NK-92 treated with Interleukin-12 subunit alpha and Interleukin-12 subunit beta, amount 100 ng/mL, for 24 hours (cell line): ENCODE data around the gene LAMTOR3.

Experiments used
- DNase-seq: peaks from one replicate; lab custom pipeline; 2025; lab: John Stamatoyannopoulos, UW

Gene LAMTOR3

DNA sequence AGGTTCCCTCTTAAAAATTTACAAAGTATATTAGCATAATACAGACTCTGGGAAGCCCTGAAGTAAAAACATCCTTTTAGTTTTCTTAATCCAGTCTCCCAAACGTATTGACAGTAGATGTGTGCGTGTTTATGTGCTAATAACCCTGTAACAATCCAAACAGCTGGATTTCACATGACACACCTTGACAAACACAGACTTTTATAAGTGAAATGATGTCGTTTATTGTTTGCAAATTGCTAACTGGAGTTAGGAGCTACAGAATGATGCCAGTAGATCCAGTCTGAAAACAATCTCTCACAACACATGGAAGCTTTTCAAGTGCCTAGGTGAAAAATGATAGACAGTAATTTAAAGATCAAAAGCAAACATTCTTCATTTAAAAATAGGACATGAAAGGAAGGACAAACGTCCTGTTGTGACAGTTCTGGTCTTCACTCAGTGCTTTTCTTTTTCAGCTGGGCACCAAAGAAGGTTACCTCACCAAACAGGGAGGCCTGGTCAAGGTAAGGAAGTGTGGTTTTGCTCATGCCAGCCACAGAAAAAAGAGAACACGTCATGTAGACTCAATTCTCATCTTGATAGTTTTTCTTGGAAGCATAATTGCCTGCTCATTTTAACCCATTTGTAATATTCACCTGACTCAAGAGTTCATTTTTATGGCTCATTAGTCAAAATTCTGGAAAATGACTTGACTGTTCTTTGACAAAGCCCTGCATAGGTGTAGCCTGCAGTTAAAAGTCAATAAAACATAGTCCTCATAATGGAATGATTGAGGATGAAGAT, 32.9 kb downstream of the LAMTOR3 start:
- no peak for DNase-seq

- DNase-seq, result no peak
Measured at GRCh38 chr4:99860521-99860920, 33.7 kb downstream of the LAMTOR3 start.

DNA sequence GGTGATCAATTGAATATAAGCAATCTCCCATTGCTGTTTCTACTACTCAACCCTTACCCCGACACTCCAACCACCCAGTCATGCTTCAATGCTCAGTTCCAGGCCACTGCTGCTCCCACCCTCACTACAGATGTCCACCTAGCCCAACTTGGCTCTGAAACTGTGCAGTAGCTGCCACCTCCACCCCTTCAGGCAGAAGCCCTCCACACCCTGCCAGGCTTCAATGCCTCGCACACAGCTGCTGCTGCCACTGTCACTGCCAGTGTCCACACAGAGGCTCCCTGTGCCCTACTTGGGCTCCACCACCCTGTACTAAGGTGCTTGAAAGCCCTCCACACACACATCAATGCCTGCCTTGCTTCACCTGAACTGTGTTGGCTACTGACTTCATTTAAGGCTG, 34.6 kb downstream of the LAMTOR3 start:
- DNase-seq, result no peak

DNA sequence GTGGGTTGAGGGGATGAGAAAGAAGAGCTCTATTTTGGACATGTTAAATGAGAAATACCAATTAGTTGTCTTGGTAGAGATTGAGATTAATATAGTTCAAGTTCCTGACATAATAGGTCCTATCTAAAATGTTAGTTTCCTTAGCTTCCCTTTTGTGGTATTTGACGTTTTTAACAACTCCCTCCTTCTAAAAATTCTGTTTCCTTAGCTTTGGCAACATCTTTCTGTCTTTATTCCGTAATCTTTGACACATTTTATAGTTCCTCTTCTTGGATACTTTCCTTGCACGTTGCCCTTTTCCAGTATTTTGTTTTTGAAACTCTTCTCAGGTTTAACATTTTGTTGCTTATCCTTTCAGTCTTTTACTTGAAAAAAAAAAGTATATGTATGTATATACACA, 36.9 kb downstream of the LAMTOR3 start:
- no peak for DNase-seq

DNA sequence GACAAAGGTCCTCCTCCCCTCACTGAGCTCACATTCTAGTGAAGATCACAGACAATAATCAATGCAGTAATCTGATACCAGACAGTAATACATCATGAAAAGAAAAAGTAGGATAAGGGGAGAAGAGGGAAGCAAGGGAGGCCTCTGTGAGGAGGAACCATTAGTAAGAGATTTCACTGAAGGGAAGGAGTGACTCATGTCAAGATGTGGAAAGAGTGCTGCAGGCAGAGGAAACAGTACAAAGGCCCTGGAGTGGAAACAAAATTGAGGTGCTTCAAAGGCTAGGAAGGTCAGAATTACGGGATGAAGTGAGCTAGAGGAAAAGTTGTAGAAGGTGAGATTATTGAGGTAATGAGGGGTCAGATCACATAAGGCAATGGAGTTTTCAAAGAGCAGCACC, 38.1 kb downstream of the LAMTOR3 start:
- no peak for DNase-seq

DNA sequence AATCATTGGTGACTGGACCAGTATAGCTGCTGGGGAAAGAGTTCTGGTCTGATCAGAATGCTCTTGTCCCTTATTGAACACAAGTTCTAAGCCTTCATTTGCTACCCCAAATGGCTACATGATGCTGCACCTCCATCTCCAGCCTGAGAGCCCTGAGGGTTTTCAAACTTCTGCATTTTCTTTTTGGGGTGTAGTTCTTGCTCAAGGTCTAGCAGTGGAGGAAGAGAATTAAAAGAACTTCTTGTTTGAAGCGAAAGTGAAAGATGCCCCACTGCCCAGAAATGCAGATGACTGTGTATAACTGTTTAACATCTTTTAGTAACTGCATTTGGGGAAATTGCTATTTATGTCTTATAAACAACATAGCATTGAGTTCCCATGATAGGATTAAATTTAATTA, 38.5 kb downstream of the LAMTOR3 start:
- DNase-seq, result no peak

DNA sequence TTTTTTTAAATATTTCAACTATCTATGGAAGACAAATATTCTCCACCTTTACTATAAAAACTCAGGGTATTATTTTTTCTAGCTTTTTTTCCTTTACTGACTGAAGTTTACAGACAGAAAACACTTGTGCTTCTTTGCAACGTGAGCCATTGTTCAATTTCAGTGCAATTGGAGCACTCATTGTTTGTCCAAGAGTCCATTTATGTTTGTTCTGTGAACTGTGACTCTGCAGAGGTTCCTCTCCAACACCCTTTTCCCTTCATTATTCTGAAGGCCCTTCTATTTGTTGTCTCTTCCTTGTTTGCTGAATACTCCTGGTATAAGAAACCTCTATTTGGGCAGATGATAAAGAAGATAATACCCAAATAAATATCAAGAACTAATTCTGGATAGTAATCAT, 40.2 kb downstream of the LAMTOR3 start:
- no peak for DNase-seq

DNA sequence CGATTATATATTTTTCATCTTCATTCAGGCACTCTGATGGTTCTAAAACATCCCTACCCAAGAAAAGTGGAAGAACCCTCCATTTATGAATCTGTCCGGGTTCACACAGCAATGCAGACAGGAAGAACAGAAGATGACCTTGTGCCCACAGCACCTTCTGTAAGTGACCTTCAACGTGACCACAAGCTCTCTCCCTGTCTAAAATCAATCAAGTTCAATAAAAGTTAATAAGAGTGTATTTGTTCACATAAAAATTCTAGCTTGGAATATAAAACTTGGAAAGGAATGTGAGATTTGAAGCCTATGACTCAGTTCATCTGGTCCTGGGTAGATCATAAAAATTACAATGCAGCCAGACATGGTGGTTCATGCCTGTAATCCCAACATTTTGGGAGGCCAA, 41.0 kb downstream of the LAMTOR3 start:
- no peak for DNase-seq

- no peak for DNase-seq
Measured at GRCh38 chr4:99852199-99852749, 42.0 kb downstream of the LAMTOR3 start.

DNA sequence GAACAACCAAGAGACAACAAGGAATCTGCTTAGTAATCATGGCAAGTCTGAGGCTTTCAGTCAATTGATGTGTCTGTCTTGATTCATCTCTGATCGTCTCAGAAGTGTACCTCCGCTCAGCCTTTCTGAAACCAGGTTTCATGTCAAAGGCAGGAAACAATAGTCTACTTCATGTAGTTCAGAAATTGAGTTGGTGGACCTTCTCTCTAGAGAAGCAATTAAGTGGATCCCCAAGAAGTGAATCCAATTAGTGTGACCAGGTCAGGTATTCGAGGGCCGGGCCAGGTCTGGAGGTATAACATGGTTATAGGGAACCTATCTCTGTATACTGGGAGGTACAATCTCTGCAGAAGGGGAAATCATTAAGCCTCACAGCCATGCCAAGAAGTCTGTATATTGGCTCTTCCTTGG, 45.6 kb downstream of the LAMTOR3 start:
- DNase-seq, result no peak

DNA sequence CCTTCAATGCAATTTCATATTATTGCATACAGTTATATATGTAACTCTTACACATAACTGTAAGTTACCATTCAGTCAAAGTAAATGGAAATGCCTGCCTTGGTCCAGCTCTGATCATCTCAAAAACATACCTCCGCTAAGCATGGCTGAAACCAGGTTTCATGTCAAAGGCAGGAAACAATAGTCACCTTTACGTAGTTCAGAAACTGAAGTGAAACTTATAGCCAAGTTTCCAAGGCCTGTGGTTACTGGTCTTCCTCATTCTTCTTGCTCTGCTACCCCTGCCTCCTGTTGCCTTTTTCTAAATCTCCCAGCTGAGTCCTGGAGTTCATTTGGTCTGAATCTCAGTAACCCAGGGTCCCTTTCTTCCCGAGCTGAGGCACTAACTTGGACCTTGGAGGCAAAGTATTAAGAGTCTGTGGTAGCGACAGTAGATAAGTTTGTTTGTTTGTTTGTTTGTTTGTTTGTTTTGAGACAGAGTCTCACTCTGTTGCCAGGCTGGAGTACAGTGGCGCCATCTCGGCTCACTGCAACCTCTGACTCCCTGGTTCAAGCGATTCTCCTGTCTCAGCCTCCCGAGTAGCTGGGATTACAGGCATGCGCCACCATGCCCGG, 46.8 kb downstream of the LAMTOR3 start:
- no peak for DNase-seq

- DNase-seq, result no peak
Measured at GRCh38 chr4:99846891-99847290, 47.3 kb downstream of the LAMTOR3 start.

- no peak for DNase-seq
Measured at GRCh38 chr4:99845708-99846469, 48.3 kb downstream of the LAMTOR3 start.

DNA sequence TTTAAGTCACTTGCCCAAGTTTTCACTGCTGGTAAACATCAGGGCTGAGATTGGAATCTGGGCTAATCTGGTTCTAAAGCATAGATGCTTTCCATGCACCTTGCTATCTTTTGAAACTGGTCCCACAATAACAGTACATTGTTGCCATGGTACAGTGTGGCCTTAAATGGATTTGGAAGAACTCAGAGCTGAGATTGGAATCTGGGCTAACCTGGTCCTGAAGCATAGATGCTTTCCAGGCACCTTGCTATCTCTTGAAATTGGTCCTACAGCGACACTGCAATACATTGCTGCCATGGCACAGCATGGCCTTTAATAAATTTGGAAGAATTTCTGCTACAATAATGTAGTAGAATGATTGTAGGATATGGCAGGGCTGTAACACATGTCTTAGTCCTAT, 49.0 kb downstream of the LAMTOR3 start:
- no peak for DNase-seq

GRCh38 chr4:99844048-99844447, 50.2 kb downstream of the LAMTOR3 start:
- DNase-seq, result no peak

DNA sequence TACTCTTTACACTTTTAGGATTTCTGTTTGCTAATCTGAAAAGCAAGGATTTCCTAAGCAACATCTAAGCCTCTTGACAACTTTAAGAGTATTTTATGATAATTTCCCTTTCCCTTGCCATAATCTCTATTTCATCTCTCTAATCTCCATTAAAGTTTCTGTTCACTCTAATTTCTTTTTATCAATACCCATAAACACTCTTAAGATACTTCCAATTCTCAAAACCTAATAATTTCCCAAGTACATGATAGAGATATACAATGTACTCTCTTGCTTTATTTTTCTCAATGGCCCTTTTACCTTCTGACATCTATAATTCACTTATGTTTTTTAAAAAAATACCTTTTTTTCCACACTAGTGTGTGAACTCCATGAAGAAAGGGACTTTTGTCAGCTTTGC, 50.8 kb downstream of the LAMTOR3 start:
- DNase-seq, result no peak

DNA sequence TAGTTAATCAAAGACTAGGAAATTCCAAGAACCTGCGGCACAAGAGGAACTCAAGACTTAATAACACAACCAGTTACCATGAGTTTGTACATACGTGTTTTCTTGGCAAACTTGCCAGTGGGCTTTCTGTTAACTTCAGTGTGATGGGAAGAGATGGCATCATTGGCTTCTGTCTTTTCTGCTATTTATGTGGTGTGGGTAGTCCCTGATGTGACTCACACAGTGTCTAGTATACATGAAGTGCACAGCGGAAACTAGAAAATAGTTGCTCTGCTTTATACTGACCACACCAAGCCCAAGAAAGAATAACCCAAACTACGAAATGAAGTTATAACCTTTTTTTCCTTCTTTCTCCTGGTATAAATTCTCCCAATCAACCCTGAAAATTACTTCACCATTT, 53.1 kb downstream of the LAMTOR3 start:
- DNase-seq, result no peak

- no peak for DNase-seq
Measured at GRCh38 chr4:99838927-99839326, 55.3 kb downstream of the LAMTOR3 start.

- no peak for DNase-seq
Measured at GRCh38 chr4:99835942-99836341, 58.3 kb downstream of the LAMTOR3 start.

DNA sequence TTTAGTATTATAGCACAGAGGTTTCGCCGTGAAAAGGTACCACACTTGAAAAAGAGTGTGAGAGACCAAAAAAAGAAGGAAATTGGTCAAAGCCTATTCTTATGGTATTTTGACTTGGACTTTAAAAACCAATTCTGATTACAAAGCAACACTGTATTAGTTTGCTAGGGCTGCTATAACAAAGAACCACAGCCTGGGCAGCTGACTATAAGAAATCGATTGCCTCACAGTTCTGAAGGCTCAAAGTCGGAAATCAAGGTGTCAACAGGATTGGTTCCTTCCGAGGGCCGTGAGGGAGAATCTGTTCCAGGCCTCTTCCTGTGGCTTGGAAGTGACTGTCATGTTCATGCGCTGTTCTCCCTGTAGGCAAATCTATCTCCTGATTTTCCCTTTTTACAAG, 59.7 kb downstream of the LAMTOR3 start:
- DNase-seq, result no peak

- no peak for DNase-seq
Measured at GRCh38 chr4:99833756-99834155, 60.5 kb downstream of the LAMTOR3 start.

GRCh38 chr4:99832758-99833157, 61.5 kb downstream of the LAMTOR3 start:
- no peak for DNase-seq

DNA sequence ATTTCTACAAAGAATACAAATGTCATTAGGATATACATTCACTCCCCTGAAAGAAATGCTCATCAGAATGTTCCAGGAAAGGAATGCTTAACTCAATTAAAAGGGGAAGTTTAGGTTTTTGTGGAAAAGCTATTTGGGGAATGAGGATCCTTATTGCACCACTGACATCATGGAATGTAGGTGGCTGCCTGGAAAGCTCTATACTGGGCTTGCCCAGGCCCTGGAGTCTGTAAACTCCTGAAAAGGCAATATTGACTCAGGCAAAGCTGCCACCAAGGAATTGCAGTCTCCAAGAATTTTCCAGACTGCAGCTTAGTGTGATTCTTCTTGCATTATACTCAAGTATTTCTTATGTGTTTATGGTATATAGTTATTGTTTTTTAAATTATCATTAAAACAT, 61.9 kb downstream of the LAMTOR3 start:
- no peak for DNase-seq
